Caki2 (cell line): ENCODE data around the gene OR2B6. TPM values are rescaled to one million over a fixed set of nuclear protein-coding genes. Genes with fewer than 3 reads are reported as not detected.
"Not testable (repeated sequence)": the region's sequence is repeated elsewhere in the genome, so short reads cannot be mapped to it uniquely, and the experiment has no call there.

ENCODE experiments used
- DNase-seq: peaks from one replicate; pipeline ENCODE4 v3.0.0-alpha.2; 2015; ENCODE audit warnings: low read depth
- in situ Hi-C: cut with HindIII; loops from 2 replicates; pipeline ENCODE4 v1.10.0; 2016; ENCODE audit warnings: low sequenced_read_pairs, low pct_unique_long_range_greater_than_20kb, mixed read lengths
- total RNA-seq: library from RNA; depleted of rRNA; stranded (reverse); fragments of >200 nt; shearing (Covaris generic); gene quantifications from 2 replicates; pipeline ENCODE4 v1.2.3, GENCODE V29; 2014; ENCODE audit warnings: low replicate concordance; rRNA removed

OR2B6 gene
- not detected in 2 replicates for total RNA-seq

DNA sequence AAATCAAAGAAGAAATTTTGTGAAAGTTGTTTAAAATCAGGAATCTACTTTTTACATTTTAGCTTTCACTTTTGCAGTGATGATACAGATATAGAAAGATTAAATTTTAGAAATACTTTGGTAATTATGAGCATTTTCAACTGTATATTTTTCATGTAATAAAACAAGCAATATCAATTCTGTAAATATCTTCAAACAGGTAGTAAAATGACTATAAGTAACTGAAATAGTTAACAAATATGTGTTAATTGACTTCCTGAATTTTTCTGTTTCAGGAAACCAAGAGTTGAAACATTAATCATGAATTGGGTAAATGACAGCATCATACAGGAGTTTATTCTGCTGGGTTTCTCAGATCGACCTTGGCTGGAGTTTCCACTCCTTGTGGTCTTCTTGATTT, at the start of gene OR2B6:
Gene OR2B6 (plus strand): TSS at position 301 of the 400 bp plus-strand sequence. CDS start 0 bp downstream, at position 301.
- in situ Hi-C loops: no loop called here

DNA sequence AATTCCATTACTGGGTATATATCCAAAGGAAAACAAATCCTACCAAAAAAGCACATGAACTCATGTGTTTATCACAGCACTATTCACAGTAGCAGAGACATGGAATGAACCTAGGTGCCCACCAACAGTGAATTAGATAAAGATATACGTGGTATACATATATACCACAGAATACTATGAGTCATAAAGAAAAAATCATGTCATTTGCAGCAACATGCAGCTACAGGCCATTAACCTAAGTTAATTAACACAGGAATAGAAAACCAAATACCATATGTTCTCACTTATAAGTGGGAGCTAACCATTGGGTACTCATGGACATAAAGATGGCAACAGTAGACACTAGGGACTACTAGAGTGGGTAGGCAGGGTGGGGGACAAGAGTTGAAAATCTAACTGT, 49.0 kb upstream of the OR2B6 start:
- in situ Hi-C loops: no loop called here
- DNase-seq: no peak

More for the DNA sequence above, at the start of gene OR2B6:
- no peak for DNase-seq

DNA sequence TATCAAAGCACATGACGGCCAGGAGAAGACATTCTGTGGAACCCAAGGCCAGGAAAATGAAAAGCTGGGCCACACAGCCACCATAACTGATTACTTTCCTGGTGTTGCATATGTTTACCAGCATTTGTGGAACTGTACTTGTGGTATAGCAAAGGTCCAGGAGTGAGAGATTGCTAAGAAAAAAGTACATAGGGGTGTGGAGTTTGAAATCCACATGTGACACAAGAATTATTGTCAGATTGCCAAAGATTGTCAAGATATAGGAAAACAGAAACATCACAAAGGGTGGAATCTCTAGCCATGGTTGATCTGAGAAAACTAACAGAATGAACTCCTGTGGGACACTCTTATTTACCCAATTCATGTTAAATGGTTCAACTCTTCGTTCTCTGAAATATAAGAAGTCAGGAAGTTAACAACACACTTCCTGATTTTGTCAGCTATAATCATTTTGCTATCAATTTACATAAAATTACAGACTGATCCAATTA, 45.0 kb upstream of the OR2B6 start, which contains the start of gene OR2B2:
Gene OR2B2 (minus strand): TSS at position 441 of the 491 bp plus-strand sequence. CDS start 77 bp downstream, at position 364.
- in situ Hi-C loops: no loop called here
- DNase-seq: no peak

DNA sequence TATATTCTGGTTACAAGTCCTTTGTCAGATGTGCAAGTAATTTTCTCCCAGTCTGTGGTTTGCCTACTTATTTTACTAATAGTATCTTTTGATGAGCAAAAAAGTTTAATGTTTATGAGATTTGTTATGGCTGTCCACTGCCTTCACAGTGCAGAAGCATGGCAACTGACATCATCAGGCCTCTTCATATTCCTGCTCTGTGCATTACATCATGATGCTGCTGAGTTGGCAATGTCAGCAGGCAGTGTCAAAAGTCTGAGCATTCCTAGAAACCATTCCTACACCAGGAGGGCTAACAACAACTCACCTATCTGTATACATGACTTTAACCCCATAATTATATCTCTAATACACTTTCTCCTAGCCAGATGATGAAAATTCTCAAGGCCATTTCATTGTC, 34.1 kb upstream of the OR2B6 start:
- in situ Hi-C loops: no loop called here
- DNase-seq: no peak

- DNase-seq: no peak
- in situ Hi-C loops: no loop called here
Observed at GRCh38 chr6:27924179-27924578, 32.9 kb upstream of the OR2B6 start.

GRCh38 chr6:27928041-27928440, 29.0 kb upstream of the OR2B6 start:
- DNase-seq, in situ Hi-C loops: not testable (repeated sequence)

DNA sequence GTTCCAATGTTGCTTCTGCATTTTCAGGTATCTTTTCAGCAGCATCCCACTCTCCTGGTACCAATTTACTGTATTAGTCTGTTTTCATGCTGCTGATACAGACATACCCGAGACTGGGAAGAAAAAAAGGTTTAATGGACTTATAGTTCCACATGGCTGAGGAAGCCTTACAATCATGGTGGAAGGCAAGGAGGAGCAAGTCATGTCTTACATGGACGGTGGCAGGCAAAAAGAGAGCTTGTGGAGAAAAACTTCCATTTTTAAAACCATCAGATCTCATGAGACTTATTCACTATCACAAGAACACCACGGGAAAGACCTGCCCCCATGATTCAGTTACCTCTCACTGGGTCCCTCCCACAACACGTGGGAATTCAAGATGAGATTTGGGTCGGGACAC, 27.1 kb upstream of the OR2B6 start:
- in situ Hi-C loops, DNase-seq: not testable (repeated sequence)

- in situ Hi-C loops: no loop called here
- DNase-seq: no peak
Observed at GRCh38 chr6:27931209-27931608, 25.8 kb upstream of the OR2B6 start.

DNA sequence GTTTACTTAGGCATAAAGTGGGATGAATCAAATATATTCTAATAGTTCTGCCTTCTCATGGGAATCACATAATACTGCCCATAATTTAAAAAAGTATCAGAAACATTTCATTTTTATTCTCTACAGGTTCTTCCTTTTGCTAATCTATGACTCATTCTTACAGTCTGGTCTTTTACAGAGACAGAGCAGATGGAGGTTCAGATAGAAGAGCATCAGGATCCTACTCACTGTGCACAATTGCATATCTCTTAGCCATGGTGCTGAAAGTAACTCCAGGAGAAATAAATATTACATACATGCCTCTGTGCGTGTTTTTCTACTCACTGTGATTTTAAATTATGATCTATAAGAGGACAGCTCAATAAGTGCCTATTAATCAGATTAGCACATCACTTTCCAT, 16.3 kb upstream of the OR2B6 start:
- in situ Hi-C loops: no loop called here
- no peak for DNase-seq

- DNase-seq, in situ Hi-C loops: not testable (repeated sequence)
Observed at GRCh38 chr6:27943072-27943471, 14.0 kb upstream of the OR2B6 start.

DNA sequence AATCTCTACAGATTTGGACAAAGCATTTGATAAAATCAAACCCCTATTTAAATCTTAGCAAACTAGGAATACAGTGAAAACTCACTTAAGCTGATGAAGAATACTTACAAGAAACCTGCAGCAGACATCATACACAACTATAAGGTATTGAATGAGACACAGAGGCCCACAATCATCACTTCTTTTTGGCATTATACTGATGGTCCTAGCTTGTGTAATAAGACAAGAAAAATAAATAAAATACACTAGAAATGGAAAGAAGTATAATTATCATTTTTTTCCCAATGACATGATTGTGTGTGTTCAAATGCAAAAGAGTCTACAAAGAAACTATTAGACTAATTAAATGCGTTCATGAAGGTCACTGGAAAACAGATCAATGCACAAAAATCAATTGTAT, 8.8 kb upstream of the OR2B6 start:
- in situ Hi-C loops: no loop called here

GRCh38 chr6:27951040-27951439, 6.0 kb upstream of the OR2B6 start:
- no peak for DNase-seq
- in situ Hi-C loops: no loop called here

More for the DNA sequence above, 8.8 kb upstream of the OR2B6 start:
- no peak for DNase-seq

DNA sequence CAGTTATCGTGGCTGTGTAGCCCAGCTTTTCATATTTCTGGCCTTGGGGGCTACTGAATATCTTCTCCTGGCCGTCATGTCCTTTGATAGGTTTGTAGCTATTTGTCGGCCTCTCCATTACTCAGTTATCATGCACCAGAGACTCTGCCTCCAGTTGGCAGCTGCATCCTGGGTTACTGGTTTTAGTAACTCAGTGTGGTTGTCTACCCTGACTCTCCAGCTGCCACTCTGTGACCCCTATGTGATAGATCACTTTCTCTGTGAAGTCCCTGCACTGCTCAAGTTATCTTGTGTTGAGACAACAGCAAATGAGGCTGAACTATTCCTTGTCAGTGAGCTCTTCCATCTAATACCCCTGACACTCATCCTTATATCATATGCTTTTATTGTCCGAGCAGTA, 475 bp downstream of the OR2B6 start:
- in situ Hi-C loops: no loop called here
- no peak for DNase-seq

DNA sequence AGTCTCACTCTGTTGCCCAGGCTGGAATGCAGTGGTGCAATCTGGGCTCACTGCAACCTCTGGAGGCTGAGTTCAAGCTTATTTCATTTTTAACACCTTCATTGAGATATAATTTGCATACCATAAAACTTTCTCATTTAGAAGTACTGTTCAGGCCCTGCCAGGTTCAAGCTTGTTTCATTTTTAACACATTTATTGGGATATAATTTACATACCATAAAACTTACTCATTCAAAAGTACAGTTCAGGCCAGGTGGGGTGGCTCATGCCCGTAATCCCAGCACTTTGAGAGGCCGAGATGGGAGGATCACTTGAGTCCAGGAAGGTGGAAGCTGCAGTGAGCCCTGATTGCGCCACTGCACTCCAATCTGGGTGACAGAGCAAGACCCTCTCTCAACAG, 5.5 kb downstream of the OR2B6 start:
- in situ Hi-C loops: no loop called here
- no peak for DNase-seq

DNA sequence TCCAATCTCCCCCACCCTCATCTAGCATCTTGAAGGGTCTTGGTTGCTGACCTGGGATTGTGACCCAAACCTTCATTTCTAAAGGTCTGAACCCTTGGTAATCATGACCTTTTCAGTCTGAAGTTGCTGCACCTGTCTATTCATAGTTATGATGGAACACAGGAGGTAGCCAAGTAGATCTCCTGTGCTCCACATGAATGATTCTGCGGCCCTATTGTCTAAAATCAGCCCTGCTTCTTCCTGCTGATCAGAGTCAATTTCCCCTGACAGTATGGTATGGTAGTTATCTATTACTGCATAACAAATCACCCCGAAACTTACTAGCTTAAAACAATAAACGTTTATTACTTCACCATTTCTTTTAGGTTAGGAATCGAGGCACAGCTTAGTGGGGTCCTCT, 9.0 kb downstream of the OR2B6 start:
- DNase-seq: no peak

GRCh38 chr6:27966816-27967426, 9.9 kb downstream of the OR2B6 start:
- no peak for DNase-seq
- in situ Hi-C loops: no loop called here

More for the DNA sequence above, 9.0 kb downstream of the OR2B6 start:
- in situ Hi-C loops: no loop called here

- in situ Hi-C loops: no loop called here
- DNase-seq: no peak
Observed at GRCh38 chr6:27970444-27970843, 13.4 kb downstream of the OR2B6 start.

DNA sequence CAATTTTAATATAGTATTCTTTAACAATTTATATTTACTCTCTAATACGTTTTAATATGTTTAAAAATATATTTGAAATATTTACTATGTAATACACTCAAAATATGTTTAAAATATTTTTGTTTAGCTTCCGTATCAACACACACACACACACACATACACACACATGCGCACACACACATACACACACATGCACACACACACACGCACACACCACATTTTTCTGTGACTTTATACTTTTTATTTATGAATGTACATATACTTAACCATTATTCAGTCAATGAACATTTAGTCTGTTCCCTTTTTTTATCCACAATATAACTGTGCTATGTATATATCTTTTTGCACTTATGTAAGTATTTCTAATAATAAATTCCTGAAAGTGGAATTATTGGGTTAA, 15.7 kb downstream of the OR2B6 start:
- DNase-seq: no peak
- in situ Hi-C loops: no loop called here

DNA sequence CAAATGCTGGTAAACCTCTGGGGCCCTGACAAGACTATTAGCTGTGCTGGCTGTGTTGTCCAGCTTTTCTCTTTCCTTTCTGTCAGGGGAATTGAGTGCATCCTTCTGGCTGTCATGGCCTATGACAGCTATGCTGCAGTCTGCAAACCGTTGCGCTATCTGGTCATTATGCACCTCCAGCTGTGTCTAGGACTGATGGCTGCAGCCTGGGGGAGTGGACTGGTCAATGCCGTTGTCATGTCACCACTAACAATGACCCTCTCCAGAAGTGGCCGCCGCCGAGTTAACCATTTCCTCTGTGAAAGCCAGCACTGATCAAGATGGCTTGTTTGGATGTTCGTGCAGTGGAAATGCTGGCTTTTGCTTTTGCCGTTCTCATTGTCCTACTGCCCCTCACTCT, 20.3 kb downstream of the OR2B6 start:
- in situ Hi-C loops: no loop called here
- DNase-seq: no peak

GRCh38 chr6:27978705-27979104, 21.7 kb downstream of the OR2B6 start:
- no peak for DNase-seq
- in situ Hi-C loops: no loop called here
